ENCODE measurements around the gene ZBTB20. TPM values are rescaled to one million over a fixed set of nuclear protein-coding genes. Genes with fewer than 3 reads are reported as not detected.

Gene ZBTB20
- total and polyA plus RNA-seq, 2 donors (not counting 1 experiment from before 2014, with no cell fraction given): 4.0 to 123 TPM

GRCh38 chr3:114639171-114639570, 507.9 kb downstream of the ZBTB20 start:
- TF ChIP-seq EZH2 (IDR thresholded peaks at IDR 0.05; ENCODE audit: borderline replicate concordance, insufficient read depth, low read depth, low read length, poor library complexity, severe bottlenecking) (no peak), CTCF (IDR thresholded peaks at IDR 0.05) (no peak)
- POLR2A ChIA-PET: no interaction called here
- H3K4me3 ChIP-seq (ENCODE audit: control extremely low read depth in 1 of 5, extremely low read depth in 1 of 5, insufficient read depth in 1 of 5, low read depth in 2 of 5, low read length in 4 of 5): no peak overlapping the region
- Mint-ChIP-seq H3K4me1 (no peaks in the 10 kb centered on the region), H3K4me3 (no peak overlapping the region), H3K27me3 (no peaks in the 10 kb centered on the region), H3K27ac (no peak overlapping the region), H3K9me3 (ENCODE audit: insufficient read depth) (peaks cover 15% of the 10 kb centered on the region)
- H3K79me2 ChIP-seq (ENCODE audit: control insufficient read depth, insufficient read depth, low read length): no peaks in the 10 kb centered on the region
- H3K36me3 ChIP-seq (replicated peaks in 1 of 2; ENCODE audit: control extremely low read depth in 1 of 2, control insufficient read depth in 1 of 2, extremely low read depth in 1 of 2, insufficient read depth in 2 of 2, low read length in 1 of 2): no peaks in the 10 kb centered on the region
- no CpG with 5 or more reads among the region's 1 CpG for WGBS (ENCODE audit: insufficient coverage)
- no peak for ATAC-seq (ENCODE audit: low read depth)
- H3K9me3 ChIP-seq (ENCODE audit: control extremely low read depth in 1 of 3, control insufficient read depth in 2 of 3, insufficient read depth in 1 of 3, low read length in 2 of 3): peaks cover 0 to 17% (median 13%) of the 10 kb centered on the region in 3 donors
- no peak overlapping the region for H2AFZ ChIP-seq (ENCODE audit: insufficient read depth, low read depth, low read length, poor library complexity, severe bottlenecking)
- intact Hi-C loops (cut with micrococcal nuclease): no loop called here
- no peak overlapping the region for H3K9ac ChIP-seq (ENCODE audit: low read length)
- H3K4me2 ChIP-seq (replicated peaks; ENCODE audit: low read depth, low read length, poor library complexity, severe bottlenecking): no peak overlapping the region
- H3K27me3 ChIP-seq (replicated peaks in 1 of 4; ENCODE audit: control extremely low read depth in 1 of 4, control insufficient read depth in 3 of 4, insufficient read depth in 4 of 4, low read length in 3 of 4): no peaks in the 10 kb centered on the region
- DNase-seq: no peak
- no peaks in the 10 kb centered on the region for H3K4me1 ChIP-seq (ENCODE audit: control insufficient read depth in 2 of 2, insufficient read depth in 2 of 2, low read length in 2 of 2)
- H4K20me1 ChIP-seq (ENCODE audit: control insufficient read depth, insufficient read depth, low read length, poor library complexity, severe bottlenecking): no peaks in the 10 kb centered on the region
- no peak overlapping the region for H3K27ac ChIP-seq (ENCODE audit: low read length in 2 of 2)
- CTCF ChIA-PET: no interaction called here

- H3K9me3 ChIP-seq (ENCODE audit: control extremely low read depth in 1 of 3, control insufficient read depth in 2 of 3, insufficient read depth in 1 of 3, low read length in 2 of 3): peaks cover 0 to 17% (median 13%) of the 10 kb centered on the region in 3 donors
- Mint-ChIP-seq H3K4me1 (no peaks in the 10 kb centered on the region), H3K9me3 (ENCODE audit: insufficient read depth) (peaks cover 15% of the 10 kb centered on the region), H3K27ac (no peak overlapping the region), H3K4me3 (no peak overlapping the region), H3K27me3 (no peaks in the 10 kb centered on the region)
- ChIA-PET CTCF (no interaction called here), POLR2A (no interaction called here)
- H3K79me2 ChIP-seq (ENCODE audit: control insufficient read depth, insufficient read depth, low read length): no peaks in the 10 kb centered on the region
- no peak overlapping the region for H2AFZ ChIP-seq (ENCODE audit: insufficient read depth, low read depth, low read length, poor library complexity, severe bottlenecking)
- no CpG with 5 or more reads among the region's 2 CpGs for WGBS (ENCODE audit: insufficient coverage)
- H3K36me3 ChIP-seq (replicated peaks in 1 of 2; ENCODE audit: control extremely low read depth in 1 of 2, control insufficient read depth in 1 of 2, extremely low read depth in 1 of 2, insufficient read depth in 2 of 2, low read length in 1 of 2): no peaks in the 10 kb centered on the region
- no peaks in the 10 kb centered on the region for H3K27me3 ChIP-seq (replicated peaks in 1 of 4; ENCODE audit: control extremely low read depth in 1 of 4, control insufficient read depth in 3 of 4, insufficient read depth in 4 of 4, low read length in 3 of 4)
- no peak overlapping the region for H3K4me3 ChIP-seq (ENCODE audit: control extremely low read depth in 1 of 5, extremely low read depth in 1 of 5, insufficient read depth in 1 of 5, low read depth in 2 of 5, low read length in 4 of 5)
- no peaks in the 10 kb centered on the region for H4K20me1 ChIP-seq (ENCODE audit: control insufficient read depth, insufficient read depth, low read length, poor library complexity, severe bottlenecking)
- TF ChIP-seq CTCF (IDR thresholded peaks at IDR 0.05) (no peak), EZH2 (IDR thresholded peaks at IDR 0.05; ENCODE audit: borderline replicate concordance, insufficient read depth, low read depth, low read length, poor library complexity, severe bottlenecking) (no peak)
- intact Hi-C loops (cut with micrococcal nuclease): no loop called here
- H3K9ac ChIP-seq (ENCODE audit: low read length): no peak overlapping the region
- no peak overlapping the region for H3K4me2 ChIP-seq (replicated peaks; ENCODE audit: low read depth, low read length, poor library complexity, severe bottlenecking)
- no peak for DNase-seq
- no peaks in the 10 kb centered on the region for H3K4me1 ChIP-seq (ENCODE audit: control insufficient read depth in 2 of 2, insufficient read depth in 2 of 2, low read length in 2 of 2)
- H3K27ac ChIP-seq (ENCODE audit: low read length in 2 of 2): no peak overlapping the region
- no peak for ATAC-seq (ENCODE audit: low read depth)
Measured at GRCh38 chr3:114635878-114636277, 511.2 kb downstream of the ZBTB20 start.

All from B cell (primary cell).